HepG2 (cell line): ENCODE measurements around the gene TUBB. TPM values are rescaled to one million over a fixed set of nuclear protein-coding genes. Genes with fewer than 3 reads are reported as not detected.
"Not testable (repeated sequence)": the region's sequence is repeated elsewhere in the genome, so short reads cannot be mapped to it uniquely, and the experiment has no call there.

Experiments used
- BRD4 ChIP-seq: sonication (generic); formaldehyde crosslinking; IDR thresholded peaks from 2 replicates; pipeline ENCODE4 v1.4.0; 2020; ENCODE audit warnings: missing genetic modification reagents
- GABPB1 ChIP-seq: IDR thresholded peaks from 2 replicates; pipeline ENCODE4 v1.6.1; 2016; ENCODE audit warnings: mild to moderate bottlenecking, missing genetic modification reagents, moderate library complexity, missing compliant biosample characterization
- NR2C2 ChIP-seq: sonication (generic); formaldehyde crosslinking; IDR thresholded peaks from 2 replicates; pipeline ENCODE4 v1.4.0; 2020; ENCODE audit warnings: missing genetic modification reagents, mild to moderate bottlenecking, moderate library complexity, borderline replicate concordance
- ONECUT2 ChIP-seq: sonication (generic); formaldehyde crosslinking; IDR thresholded peaks from 2 replicates; pipeline ENCODE4 v1.4.0; 2020; ENCODE audit warnings: missing genetic modification reagents
- SATB2 ChIP-seq: sonication (generic); formaldehyde crosslinking; IDR thresholded peaks from 2 replicates; pipeline ENCODE4 v1.5.0; 2020; ENCODE audit warnings: missing genetic modification reagents
- SNAI1 ChIP-seq: sonication (generic); formaldehyde crosslinking; IDR thresholded peaks from 2 replicates; pipeline ENCODE4 v1.5.0; 2020; ENCODE audit warnings: mild to moderate bottlenecking, missing genetic modification reagents, borderline replicate concordance
- TCF12 ChIP-seq, 2 experiments: fragments of 450-650 bp in 1 of 2; sonication (generic) in 1 of 2; formaldehyde crosslinking in 1 of 2; IDR thresholded peaks; 2 replicates each; pipeline versions ENCODE4 v1.6.1 to v1.8.0; 2017 to 2022; ENCODE audit warnings: antibody characterized with exemption in 1 of 2, mild to moderate bottlenecking in 1 of 2, missing genetic modification reagents in 1 of 2, moderate library complexity in 1 of 2
- ZBTB7B ChIP-seq: sonication (generic); formaldehyde crosslinking; IDR thresholded peaks from 2 replicates; pipeline ENCODE4 v1.4.0; 2020; ENCODE audit warnings: missing genetic modification reagents
- ZEB1 ChIP-seq: IDR thresholded peaks from 2 replicates; pipeline ENCODE4 v1.6.1; 2012; ENCODE audit warnings: mild to moderate bottlenecking, low read depth, inconsistent platforms; ENCODE audit not compliant: insufficient replicate concordance
- ZNF430 ChIP-seq: sonication (generic); formaldehyde crosslinking; IDR thresholded peaks from 2 replicates; pipeline ENCODE4 v1.9.0; 2021; ENCODE audit warnings: mild to moderate bottlenecking, missing genetic modification reagents
- ZNF747 ChIP-seq: sonication (generic); formaldehyde crosslinking; IDR thresholded peaks from 2 replicates; pipeline ENCODE4 v1.8.1; 2023; ENCODE audit warnings: missing genetic modification reagents, mild to moderate bottlenecking, borderline replicate concordance
- polyA plus RNA-seq, 8 experiments: library from polyadenylated mRNA; depleted of rRNA in 3 of 8; stranded (reverse) in 7 of 8; unstranded in 1 of 8; fragments of >200 nt; fragmentation: Illumina TruSeq in 4 of 8; extraction: Trizol in 4 of 8; gene quantifications; 2 replicates each; pipeline versions ENCODE4 v1.2.1 to v1.2.3, GENCODE V29; 2011 to 2016; ENCODE audit warnings: low read depth in 4 of 8, missing spikeins in 1 of 8, mixed read lengths in 1 of 8; ENCODE audit not compliant: insufficient read depth in 1 of 8
- total RNA-seq, 5 experiments: library from RNA; depleted of rRNA; stranded (reverse); fragments of >200 nt; fragmentation: Illumina TruSeq; extraction: Trizol; gene quantifications; 2 replicates each; pipeline ENCODE4 v1.2.3, GENCODE V29; 2016; ENCODE audit warnings: low read depth in 1 of 5
- TF ChIP-seq, protein P1 (sequence below): sonication (generic); formaldehyde crosslinking; IDR thresholded peaks from 2 replicates; pipeline ENCODE4 v1.4.0; 2020; ENCODE audit warnings: mild to moderate bottlenecking, missing genetic modification reagents
- TF ChIP-seq, protein P2 (sequence below): sonication (generic); formaldehyde crosslinking; IDR thresholded peaks from 2 replicates; pipeline ENCODE4 v1.4.0; 2020; ENCODE audit warnings: missing genetic modification reagents, borderline replicate concordance
- TF ChIP-seq, protein P3 (sequence below): sonication (generic); formaldehyde crosslinking; IDR thresholded peaks from 2 replicates; pipeline ENCODE4 v1.5.1; 2020; ENCODE audit warnings: mild to moderate bottlenecking, missing genetic modification reagents, borderline replicate concordance

TUBB gene
- total and polyA plus RNA-seq, 2 of the 13 experiments (the other 11 are each of a cell fraction or from before 2014, with no cell fraction given): 911 to 1,163 TPM

DNA sequence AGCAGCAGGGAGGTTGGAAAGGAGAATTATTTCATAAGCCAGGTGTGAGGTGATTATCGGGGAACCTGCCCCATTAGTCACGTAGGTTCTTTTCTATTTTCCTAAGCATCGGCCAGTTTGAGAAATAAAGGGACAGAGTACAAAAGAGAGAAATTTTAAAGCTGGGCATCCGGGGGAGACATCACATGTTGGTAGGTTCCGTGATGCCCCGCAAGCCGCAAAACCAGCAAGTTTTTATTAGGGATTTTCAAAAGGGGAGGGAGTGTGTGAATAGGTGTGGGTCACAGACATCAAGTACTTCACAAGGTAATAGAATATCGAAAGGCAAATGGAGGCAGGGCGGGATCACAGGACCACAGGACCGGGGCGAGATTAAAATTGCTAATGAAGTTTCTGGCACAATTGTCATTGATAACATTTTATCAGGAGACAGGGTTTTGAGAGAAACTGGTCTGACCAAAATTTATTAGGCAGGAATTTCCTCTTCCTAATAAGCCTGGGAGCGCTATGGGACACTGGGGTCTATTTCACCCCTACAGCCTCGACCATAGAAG is 44.4 kb downstream of the TUBB start (continued):
- TF ChIP-seq, protein P1, sequence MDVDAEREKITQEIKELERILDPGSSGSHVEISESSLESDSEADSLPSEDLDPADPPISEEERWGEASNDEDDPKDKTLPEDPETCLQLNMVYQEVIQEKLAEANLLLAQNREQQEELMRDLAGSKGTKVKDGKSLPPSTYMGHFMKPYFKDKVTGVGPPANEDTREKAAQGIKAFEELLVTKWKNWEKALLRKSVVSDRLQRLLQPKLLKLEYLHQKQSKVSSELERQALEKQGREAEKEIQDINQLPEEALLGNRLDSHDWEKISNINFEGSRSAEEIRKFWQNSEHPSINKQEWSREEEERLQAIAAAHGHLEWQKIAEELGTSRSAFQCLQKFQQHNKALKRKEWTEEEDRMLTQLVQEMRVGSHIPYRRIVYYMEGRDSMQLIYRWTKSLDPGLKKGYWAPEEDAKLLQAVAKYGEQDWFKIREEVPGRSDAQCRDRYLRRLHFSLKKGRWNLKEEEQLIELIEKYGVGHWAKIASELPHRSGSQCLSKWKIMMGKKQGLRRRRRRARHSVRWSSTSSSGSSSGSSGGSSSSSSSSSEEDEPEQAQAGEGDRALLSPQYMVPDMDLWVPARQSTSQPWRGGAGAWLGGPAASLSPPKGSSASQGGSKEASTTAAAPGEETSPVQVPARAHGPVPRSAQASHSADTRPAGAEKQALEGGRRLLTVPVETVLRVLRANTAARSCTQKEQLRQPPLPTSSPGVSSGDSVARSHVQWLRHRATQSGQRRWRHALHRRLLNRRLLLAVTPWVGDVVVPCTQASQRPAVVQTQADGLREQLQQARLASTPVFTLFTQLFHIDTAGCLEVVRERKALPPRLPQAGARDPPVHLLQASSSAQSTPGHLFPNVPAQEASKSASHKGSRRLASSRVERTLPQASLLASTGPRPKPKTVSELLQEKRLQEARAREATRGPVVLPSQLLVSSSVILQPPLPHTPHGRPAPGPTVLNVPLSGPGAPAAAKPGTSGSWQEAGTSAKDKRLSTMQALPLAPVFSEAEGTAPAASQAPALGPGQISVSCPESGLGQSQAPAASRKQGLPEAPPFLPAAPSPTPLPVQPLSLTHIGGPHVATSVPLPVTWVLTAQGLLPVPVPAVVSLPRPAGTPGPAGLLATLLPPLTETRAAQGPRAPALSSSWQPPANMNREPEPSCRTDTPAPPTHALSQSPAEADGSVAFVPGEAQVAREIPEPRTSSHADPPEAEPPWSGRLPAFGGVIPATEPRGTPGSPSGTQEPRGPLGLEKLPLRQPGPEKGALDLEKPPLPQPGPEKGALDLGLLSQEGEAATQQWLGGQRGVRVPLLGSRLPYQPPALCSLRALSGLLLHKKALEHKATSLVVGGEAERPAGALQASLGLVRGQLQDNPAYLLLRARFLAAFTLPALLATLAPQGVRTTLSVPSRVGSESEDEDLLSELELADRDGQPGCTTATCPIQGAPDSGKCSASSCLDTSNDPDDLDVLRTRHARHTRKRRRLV: peak; percentile 63; the same call in 1 of the 2 replicates
- 0 out of 2 replicates have a peak, but pooled peaks have one; percentile 9 for TF ChIP-seq SNAI1 (CRISPR knock-in tag)
- peak; percentile 9; the same call in 1 of the 2 replicates for TF ChIP-seq BRD4 (CRISPR knock-in tag)
- TF ChIP-seq GABPB1 (CRISPR knock-in tag): 0 out of 2 replicates have a peak, but pooled peaks have one; percentile 40
- 0 out of 2 replicates have a peak, but pooled peaks have one; percentile 10 for TF ChIP-seq ONECUT2 (CRISPR knock-in tag)
- peak; percentile 45; the same call in 1 of the 2 replicates for TF ChIP-seq ZNF430 (CRISPR knock-in tag)
- TF ChIP-seq ZEB1: peak; percentile 90
- TF ChIP-seq, protein P2, sequence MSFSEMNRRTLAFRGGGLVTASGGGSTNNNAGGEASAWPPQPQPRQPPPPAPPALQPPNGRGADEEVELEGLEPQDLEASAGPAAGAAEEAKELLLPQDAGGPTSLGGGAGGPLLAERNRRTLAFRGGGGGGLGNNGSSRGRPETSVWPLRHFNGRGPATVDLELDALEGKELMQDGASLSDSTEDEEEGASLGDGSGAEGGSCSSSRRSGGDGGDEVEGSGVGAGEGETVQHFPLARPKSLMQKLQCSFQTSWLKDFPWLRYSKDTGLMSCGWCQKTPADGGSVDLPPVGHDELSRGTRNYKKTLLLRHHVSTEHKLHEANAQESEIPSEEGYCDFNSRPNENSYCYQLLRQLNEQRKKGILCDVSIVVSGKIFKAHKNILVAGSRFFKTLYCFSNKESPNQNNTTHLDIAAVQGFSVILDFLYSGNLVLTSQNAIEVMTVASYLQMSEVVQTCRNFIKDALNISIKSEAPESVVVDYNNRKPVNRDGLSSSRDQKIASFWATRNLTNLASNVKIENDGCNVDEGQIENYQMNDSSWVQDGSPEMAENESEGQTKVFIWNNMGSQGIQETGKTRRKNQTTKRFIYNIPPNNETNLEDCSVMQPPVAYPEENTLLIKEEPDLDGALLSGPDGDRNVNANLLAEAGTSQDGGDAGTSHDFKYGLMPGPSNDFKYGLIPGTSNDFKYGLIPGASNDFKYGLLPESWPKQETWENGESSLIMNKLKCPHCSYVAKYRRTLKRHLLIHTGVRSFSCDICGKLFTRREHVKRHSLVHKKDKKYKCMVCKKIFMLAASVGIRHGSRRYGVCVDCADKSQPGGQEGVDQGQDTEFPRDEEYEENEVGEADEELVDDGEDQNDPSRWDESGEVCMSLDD (CRISPR knock-in tag): 0 out of 2 replicates have a peak, but pooled peaks have one; percentile 19
- TF ChIP-seq TCF12 (IDR thresholded peaks at IDR 0.05): not testable (repeated sequence)
- TF ChIP-seq TCF12 (CRISPR knock-in tag; IDR thresholded peaks at IDR 0.05): peak; percentile 88; the same call in 1 of the 2 replicates
- peak; percentile 10; the same call in 1 of the 2 replicates for TF ChIP-seq ZNF747
- peak; percentile 87 for TF ChIP-seq SATB2 (CRISPR knock-in tag)
- 0 out of 2 replicates have a peak, but pooled peaks have one; percentile 19 for TF ChIP-seq ZBTB7B (CRISPR knock-in tag)
- TF ChIP-seq NR2C2 (CRISPR knock-in tag): 0 out of 2 replicates have a peak, but pooled peaks have one; percentile 4
- TF ChIP-seq, protein P3, sequence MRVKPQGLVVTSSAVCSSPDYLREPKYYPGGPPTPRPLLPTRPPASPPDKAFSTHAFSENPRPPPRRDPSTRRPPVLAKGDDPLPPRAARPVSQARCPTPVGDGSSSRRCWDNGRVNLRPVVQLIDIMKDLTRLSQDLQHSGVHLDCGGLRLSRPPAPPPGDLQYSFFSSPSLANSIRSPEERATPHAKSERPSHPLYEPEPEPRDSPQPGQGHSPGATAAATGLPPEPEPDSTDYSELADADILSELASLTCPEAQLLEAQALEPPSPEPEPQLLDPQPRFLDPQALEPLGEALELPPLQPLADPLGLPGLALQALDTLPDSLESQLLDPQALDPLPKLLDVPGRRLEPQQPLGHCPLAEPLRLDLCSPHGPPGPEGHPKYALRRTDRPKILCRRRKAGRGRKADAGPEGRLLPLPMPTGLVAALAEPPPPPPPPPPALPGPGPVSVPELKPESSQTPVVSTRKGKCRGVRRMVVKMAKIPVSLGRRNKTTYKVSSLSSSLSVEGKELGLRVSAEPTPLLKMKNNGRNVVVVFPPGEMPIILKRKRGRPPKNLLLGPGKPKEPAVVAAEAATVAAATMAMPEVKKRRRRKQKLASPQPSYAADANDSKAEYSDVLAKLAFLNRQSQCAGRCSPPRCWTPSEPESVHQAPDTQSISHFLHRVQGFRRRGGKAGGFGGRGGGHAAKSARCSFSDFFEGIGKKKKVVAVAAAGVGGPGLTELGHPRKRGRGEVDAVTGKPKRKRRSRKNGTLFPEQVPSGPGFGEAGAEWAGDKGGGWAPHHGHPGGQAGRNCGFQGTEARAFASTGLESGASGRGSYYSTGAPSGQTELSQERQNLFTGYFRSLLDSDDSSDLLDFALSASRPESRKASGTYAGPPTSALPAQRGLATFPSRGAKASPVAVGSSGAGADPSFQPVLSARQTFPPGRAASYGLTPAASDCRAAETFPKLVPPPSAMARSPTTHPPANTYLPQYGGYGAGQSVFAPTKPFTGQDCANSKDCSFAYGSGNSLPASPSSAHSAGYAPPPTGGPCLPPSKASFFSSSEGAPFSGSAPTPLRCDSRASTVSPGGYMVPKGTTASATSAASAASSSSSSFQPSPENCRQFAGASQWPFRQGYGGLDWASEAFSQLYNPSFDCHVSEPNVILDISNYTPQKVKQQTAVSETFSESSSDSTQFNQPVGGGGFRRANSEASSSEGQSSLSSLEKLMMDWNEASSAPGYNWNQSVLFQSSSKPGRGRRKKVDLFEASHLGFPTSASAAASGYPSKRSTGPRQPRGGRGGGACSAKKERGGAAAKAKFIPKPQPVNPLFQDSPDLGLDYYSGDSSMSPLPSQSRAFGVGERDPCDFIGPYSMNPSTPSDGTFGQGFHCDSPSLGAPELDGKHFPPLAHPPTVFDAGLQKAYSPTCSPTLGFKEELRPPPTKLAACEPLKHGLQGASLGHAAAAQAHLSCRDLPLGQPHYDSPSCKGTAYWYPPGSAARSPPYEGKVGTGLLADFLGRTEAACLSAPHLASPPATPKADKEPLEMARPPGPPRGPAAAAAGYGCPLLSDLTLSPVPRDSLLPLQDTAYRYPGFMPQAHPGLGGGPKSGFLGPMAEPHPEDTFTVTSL (CRISPR knock-in tag): 0 out of 2 replicates have a peak, but pooled peaks have one; percentile 58
